A549 treated with AZD2906 at 1 μM for 4 hours (cell line): ENCODE measurements around the gene STRIP2. TPM values are rescaled to one million over a fixed set of nuclear protein-coding genes. Genes with fewer than 3 reads are reported as not detected.

Experiments used
- total RNA-seq: library from RNA; stranded (reverse); fragments of 200-300 nt; extraction: Qiagen RNA extraction; gene quantifications from 5 replicates; pipeline ENCODE4 v1.2.3, GENCODE V29; 2022

STRIP2 gene, protein sequence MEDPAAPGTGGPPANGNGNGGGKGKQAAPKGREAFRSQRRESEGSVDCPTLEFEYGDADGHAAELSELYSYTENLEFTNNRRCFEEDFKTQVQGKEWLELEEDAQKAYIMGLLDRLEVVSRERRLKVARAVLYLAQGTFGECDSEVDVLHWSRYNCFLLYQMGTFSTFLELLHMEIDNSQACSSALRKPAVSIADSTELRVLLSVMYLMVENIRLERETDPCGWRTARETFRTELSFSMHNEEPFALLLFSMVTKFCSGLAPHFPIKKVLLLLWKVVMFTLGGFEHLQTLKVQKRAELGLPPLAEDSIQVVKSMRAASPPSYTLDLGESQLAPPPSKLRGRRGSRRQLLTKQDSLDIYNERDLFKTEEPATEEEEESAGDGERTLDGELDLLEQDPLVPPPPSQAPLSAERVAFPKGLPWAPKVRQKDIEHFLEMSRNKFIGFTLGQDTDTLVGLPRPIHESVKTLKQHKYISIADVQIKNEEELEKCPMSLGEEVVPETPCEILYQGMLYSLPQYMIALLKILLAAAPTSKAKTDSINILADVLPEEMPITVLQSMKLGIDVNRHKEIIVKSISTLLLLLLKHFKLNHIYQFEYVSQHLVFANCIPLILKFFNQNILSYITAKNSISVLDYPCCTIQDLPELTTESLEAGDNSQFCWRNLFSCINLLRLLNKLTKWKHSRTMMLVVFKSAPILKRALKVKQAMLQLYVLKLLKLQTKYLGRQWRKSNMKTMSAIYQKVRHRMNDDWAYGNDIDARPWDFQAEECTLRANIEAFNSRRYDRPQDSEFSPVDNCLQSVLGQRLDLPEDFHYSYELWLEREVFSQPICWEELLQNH
- total RNA-seq = 4.5 to 6.9 TPM (median 6.0 TPM) in 5 replicates

DNA sequence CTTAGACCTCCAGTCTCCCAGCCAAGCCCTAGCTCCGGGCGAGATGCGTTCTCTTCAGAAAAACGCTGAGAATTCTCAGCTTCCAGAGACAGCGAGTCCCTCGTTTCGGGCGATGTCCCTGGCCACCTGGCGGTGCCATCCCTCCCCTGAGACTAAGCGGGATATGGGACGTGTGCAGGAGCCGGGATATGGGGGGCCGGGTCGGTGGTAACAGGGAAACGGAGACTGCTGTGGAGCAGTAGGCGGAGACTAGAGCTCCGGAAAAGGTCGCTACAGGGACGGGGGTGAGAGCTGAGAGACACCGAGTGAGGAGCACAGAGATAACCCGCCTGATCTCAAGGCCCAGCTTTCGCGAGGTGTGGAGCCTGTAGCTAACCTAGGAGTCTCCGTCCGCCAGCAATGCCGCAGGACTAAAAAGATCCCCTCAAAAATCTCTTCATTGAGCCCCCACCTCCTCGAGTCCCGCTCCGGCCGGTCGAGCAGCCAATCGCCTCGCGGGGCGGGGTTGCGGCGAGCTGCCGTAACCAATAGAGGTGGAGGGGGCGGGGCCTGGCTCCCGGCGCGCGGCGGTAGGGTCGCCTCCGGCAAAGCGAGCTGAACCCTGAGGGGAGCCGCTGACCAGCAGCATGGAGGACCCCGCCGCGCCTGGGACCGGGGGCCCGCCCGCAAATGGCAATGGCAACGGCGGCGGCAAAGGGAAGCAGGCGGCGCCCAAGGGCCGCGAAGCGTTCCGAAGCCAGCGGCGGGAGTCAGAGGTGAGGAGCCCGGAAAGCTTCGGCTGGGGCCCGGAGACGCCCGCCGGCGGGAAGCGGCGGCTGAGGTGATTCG, at the start of gene STRIP2:
Gene STRIP2, plus strand, starts transcription at position 586 of the 828 bp plus-strand sequence. Its CDS starts 41 bp downstream, at position 627.

DNA sequence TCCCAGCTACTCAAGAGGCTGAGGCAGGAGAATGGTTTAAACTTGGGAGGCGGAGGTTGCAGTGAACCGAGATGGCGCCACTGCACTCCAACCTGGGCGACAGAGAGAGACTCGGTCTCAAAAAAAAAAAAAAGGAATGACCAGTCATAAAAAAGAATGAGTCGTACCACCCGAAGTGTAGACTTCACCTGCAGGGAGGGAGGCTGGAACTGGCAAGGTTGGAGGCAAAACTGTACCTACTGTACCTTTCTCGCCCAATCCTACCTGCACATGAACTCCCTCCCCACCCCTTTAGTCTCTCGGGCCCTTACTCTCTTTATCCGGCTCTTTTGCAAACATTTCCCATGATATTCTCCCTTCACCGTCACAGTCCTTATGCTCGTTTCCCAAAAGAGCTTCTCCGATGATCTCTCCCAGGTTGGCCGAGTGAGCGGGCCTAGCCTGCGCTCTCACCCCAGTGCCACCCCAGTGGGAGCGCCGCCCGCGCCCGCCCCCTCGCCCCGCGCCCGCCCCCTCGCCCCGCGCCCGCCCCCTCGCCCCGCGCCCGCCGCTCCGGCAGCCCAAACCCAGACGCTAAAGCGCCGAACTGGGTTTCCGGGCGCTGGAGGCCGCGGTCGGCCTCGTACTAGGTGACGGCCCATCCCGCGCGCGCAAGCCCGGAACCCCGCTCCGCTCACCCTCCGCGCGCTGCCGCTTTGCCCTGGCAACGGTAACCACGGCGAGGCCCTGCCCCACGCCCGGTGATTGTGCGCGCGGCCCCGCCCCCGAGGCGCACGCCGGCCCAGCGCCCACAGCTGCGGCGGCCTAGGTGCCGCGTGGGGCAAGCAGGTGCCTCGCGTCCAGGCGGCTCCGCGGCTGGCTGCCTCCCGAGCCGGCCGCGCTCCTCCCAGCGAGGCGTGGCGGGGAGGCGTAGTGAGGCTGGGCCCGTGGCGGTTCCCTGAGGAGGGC, 67.8 kb downstream of the STRIP2 start, which contains the start of gene SMKR1:
Gene SMKR1, plus strand, starts transcription at position 772 of the 948 bp plus-strand sequence. CDS start 294 bp downstream, outside the sequence.

Other genes with a start within 250 kb of the STRIP2 start
- 11.8 to 15.3 TPM (median 13.6 TPM) in 5 replicates for gene SMO, start 245.8 kb upstream of the STRIP2 start, total RNA-seq
- gene AHCYL2, start 209.4 kb upstream of the STRIP2 start, total RNA-seq = 4.8 to 5.7 TPM (median 5.4 TPM) in 5 replicates
- gene SMKR1, start 68.1 kb downstream of the STRIP2 start, total RNA-seq = 7.4 to 8.4 TPM (median 7.8 TPM) in 5 replicates
- 9.2 to 10.3 TPM (median 9.8 TPM) in 5 replicates for gene NRF1, start 177.3 kb downstream of the STRIP2 start, total RNA-seq